ENCODE measurements around the gene SH3BP5.

The SH3BP5 gene

GRCh38 chr3:15256861-15257341, 75.5 kb downstream of the SH3BP5 start:
- H3K27me3 ChIP-seq (ENCODE audit: insufficient read depth, low read depth), result no peaks in the 10 kb centered on the region
- no peaks in the 10 kb centered on the region for H3K79me2 ChIP-seq (ENCODE audit: insufficient read depth, low read depth)
- H2AFZ ChIP-seq (ENCODE audit: low read depth), result no peak overlapping the region
- H3K36me3 ChIP-seq (ENCODE audit: insufficient read depth), result no peaks in the 10 kb centered on the region
- H4K20me1 ChIP-seq (ENCODE audit: insufficient read depth), result no peaks in the 10 kb centered on the region
- no peak overlapping the region for H3K27ac ChIP-seq
- no peaks in the 10 kb centered on the region for H3K4me1 ChIP-seq (ENCODE audit: low read depth, poor library complexity, severe bottlenecking)
- H3K4me3 ChIP-seq (IDR thresholded peaks at IDR 0.05; ENCODE audit: insufficient read depth, low read depth, low read length), result no peak overlapping the region
- no peak for TF ChIP-seq CTCF (conservative IDR thresholded peaks at IDR 0.05; ENCODE audit: low read depth, low read length)
- no peak overlapping the region for H3K4me2 ChIP-seq
- H3K9ac ChIP-seq, result no peak overlapping the region

GRCh38 chr3:15255215-15255614, 77.2 kb downstream of the SH3BP5 start:
- Histone ChIP-seq H2AFZ (ENCODE audit: low read depth) (no peak overlapping the region), H3K9ac (no peak overlapping the region), H3K27ac (no peak overlapping the region), H3K4me1 (ENCODE audit: low read depth, poor library complexity, severe bottlenecking) (no peaks in the 10 kb centered on the region), H3K4me3 (IDR thresholded peaks at IDR 0.05; ENCODE audit: insufficient read depth, low read depth, low read length) (no peak overlapping the region), H3K36me3 (ENCODE audit: insufficient read depth) (no peaks in the 10 kb centered on the region), H3K79me2 (ENCODE audit: insufficient read depth, low read depth) (no peaks in the 10 kb centered on the region), H3K4me2 (no peak overlapping the region), H4K20me1 (ENCODE audit: insufficient read depth) (no peaks in the 10 kb centered on the region), H3K27me3 (ENCODE audit: insufficient read depth, low read depth) (no peaks in the 10 kb centered on the region)
- no peak for TF ChIP-seq CTCF (conservative IDR thresholded peaks at IDR 0.05; ENCODE audit: low read depth, low read length)

GRCh38 chr3:15253023-15253697, 79.2 kb downstream of the SH3BP5 start:
- no peak overlapping the region for H3K27ac ChIP-seq
- H4K20me1 ChIP-seq (ENCODE audit: insufficient read depth), result no peaks in the 10 kb centered on the region
- no peaks in the 10 kb centered on the region for H3K79me2 ChIP-seq (ENCODE audit: insufficient read depth, low read depth)
- TF ChIP-seq CTCF (conservative IDR thresholded peaks at IDR 0.05; ENCODE audit: low read depth, low read length), result no peak
- H3K36me3 ChIP-seq (ENCODE audit: insufficient read depth), result no peaks in the 10 kb centered on the region
- no peaks in the 10 kb centered on the region for H3K27me3 ChIP-seq (ENCODE audit: insufficient read depth, low read depth)
- H2AFZ ChIP-seq (ENCODE audit: low read depth), result no peak overlapping the region
- no peak overlapping the region for H3K9ac ChIP-seq
- H3K4me2 ChIP-seq, result no peak overlapping the region
- H3K4me1 ChIP-seq (ENCODE audit: low read depth, poor library complexity, severe bottlenecking), result no peaks in the 10 kb centered on the region
- H3K4me3 ChIP-seq (IDR thresholded peaks at IDR 0.05; ENCODE audit: insufficient read depth, low read depth, low read length), result no peak overlapping the region

GRCh38 chr3:15246186-15246585, 86.2 kb downstream of the SH3BP5 start:
- H3K4me1 ChIP-seq (ENCODE audit: low read depth, poor library complexity, severe bottlenecking), result peaks cover 15% of the 10 kb centered on the region
- H3K79me2 ChIP-seq (ENCODE audit: insufficient read depth, low read depth), result no peaks in the 10 kb centered on the region; the same call in 1 of the 2 replicates
- no peak for TF ChIP-seq CTCF (conservative IDR thresholded peaks at IDR 0.05; ENCODE audit: low read depth, low read length)
- no peak overlapping the region for H3K4me2 ChIP-seq
- H3K27me3 ChIP-seq (ENCODE audit: insufficient read depth, low read depth), result no peaks in the 10 kb centered on the region
- H3K9ac ChIP-seq, result no peak overlapping the region
- no peaks in the 10 kb centered on the region for H4K20me1 ChIP-seq (ENCODE audit: insufficient read depth)
- no peak overlapping the region for H3K27ac ChIP-seq
- H2AFZ ChIP-seq (ENCODE audit: low read depth), result no peak overlapping the region
- H3K4me3 ChIP-seq (IDR thresholded peaks at IDR 0.05; ENCODE audit: insufficient read depth, low read depth, low read length), result no peak overlapping the region
- H3K36me3 ChIP-seq (ENCODE audit: insufficient read depth), result no peaks in the 10 kb centered on the region
